ENCODE data around the gene SCUBE3. TPM values are rescaled to one million over a fixed set of nuclear protein-coding genes. Genes with fewer than 3 reads are reported as not detected.

The SCUBE3 gene
- total and polyA plus RNA-seq, 9 of the 15 experiments (the other 6 are each of a cell fraction or from before 2014, with no cell fraction given): 0.01 to 0.11 TPM; not detected in 7

- TF ChIP-seq LCOR (CRISPR knock-in tag; IDR thresholded peaks at IDR 0.05): peak; percentile 92
- no peak; the same call in 1 of the 2 replicates for TF ChIP-seq NKRF (IDR thresholded peaks at IDR 0.05; ENCODE audit: borderline replicate concordance)
- no peak for TF ChIP-seq SMAD3 (CRISPR knock-in tag; conservative IDR thresholded peaks at IDR 0.05)
- no peak for TF ChIP-seq ZNF253 (CRISPR knock-in tag; conservative IDR thresholded peaks at IDR 0.05)
- peak; percentile 28; the same call in 1 of the 2 replicates for TF ChIP-seq C11orf30 (IDR thresholded peaks at IDR 0.05; ENCODE audit: low read depth)
- TF ChIP-seq LEF1 (IDR thresholded peaks at IDR 0.05): no peak
- TF ChIP-seq ZFP36 (IDR thresholded peaks at IDR 0.05; ENCODE audit: low read depth, low read length, partially characterized antibody): no peak
- TF ChIP-seq ZNF780A (CRISPR knock-in tag; IDR thresholded peaks at IDR 0.05): no peak
- TF ChIP-seq NFRKB (IDR thresholded peaks at IDR 0.05; ENCODE audit: low read depth): peak; percentile 50; the same call in 1 of the 2 replicates
- no peak for TF ChIP-seq THAP12 (CRISPR knock-in tag; IDR thresholded peaks at IDR 0.05)
- TF ChIP-seq SUPT5H (IDR thresholded peaks at IDR 0.05): peak; percentile 67
- TF ChIP-seq SIN3B (IDR thresholded peaks at IDR 0.05; ENCODE audit: low read depth): no peak
- no peak for TF ChIP-seq ADNP (tag; IDR thresholded peaks at IDR 0.05)
- no peak for TF ChIP-seq TOE1 (IDR thresholded peaks at IDR 0.05; ENCODE audit: borderline replicate concordance)
- TF ChIP-seq TOE1 (CRISPR knock-in tag; IDR thresholded peaks at IDR 0.05; ENCODE audit: borderline replicate concordance, low read depth): no peak
- TF ChIP-seq CBX8 (IDR thresholded peaks at IDR 0.05; ENCODE audit: borderline replicate concordance, extremely low read depth, low read depth, low read length, poor library complexity, severe bottlenecking): no peak
- TF ChIP-seq CBFA2T3 (IDR thresholded peaks at IDR 0.05): peak; percentile 30
- TF ChIP-seq BRF1 (IDR thresholded peaks at IDR 0.05; ENCODE audit: borderline replicate concordance, extremely low read depth, insufficient read length): no peak
- TF ChIP-seq RAD21 (CRISPR knock-in tag; conservative IDR thresholded peaks at IDR 0.05 in 1 of 2, IDR thresholded peaks at IDR 0.05 in 1 of 2): peak; percentile 100
Observed at GRCh38 chr6:35297601-35298481, 84.1 kb downstream of the SCUBE3 start, which contains the start of gene DEF6 (continued).
